GM19025 (cell line): ENCODE results near the gene USP25.
A peak's percentile ranks its signal among the peaks of the same experiment; 100 is the strongest.
"Not testable (repeated sequence)": the region's sequence is repeated elsewhere in the genome, so short reads cannot be mapped to it uniquely, and the experiment has no call there.

Source experiments
- ATAC-seq: cut with Tn5 transposase; IDR thresholded peaks from one replicate; pipeline ENCODE4 v1.9.1; 2021; ENCODE audit warnings: mild to moderate bottlenecking, low read depth, moderate library complexity; ENCODE audit not compliant: unreplicated experiment

Gene USP25

DNA sequence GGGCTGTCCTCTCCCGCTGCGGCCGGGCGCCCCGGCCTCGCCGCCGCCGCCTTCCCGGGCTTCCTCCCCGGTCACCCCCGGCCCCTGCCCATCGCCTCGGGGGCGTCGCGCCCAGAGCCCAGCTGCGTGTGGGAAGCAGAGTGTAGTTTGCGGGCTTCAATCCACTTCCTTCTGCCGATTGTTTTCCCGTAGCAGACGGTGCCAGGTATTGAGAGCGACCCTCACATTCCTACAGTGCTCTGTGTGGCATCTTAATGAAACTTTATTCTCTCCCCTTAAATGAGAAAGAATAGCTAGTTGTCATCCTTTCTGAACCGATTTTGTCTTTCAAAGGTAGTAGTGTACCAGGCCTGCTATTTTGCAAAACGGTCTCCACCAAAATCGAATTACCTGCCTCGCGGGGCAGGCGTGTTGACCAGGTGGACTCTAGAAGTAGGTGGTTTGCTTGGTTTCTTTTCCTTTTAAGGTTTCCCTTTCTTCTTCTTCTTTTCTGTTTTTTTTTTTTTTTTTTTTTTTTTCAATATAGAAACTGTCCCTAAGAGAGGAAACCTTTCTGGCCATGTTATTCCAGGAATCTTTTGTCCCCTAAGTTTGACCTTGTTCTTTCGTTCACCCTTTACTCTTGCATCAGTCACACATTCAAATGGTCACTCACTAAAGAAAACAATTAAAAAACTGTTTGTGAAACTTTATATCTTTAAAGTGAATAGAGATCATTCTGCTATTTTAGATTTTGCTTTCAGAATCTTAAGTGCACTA, 881 bp downstream of the USP25 start:
- no peak for ATAC-seq

DNA sequence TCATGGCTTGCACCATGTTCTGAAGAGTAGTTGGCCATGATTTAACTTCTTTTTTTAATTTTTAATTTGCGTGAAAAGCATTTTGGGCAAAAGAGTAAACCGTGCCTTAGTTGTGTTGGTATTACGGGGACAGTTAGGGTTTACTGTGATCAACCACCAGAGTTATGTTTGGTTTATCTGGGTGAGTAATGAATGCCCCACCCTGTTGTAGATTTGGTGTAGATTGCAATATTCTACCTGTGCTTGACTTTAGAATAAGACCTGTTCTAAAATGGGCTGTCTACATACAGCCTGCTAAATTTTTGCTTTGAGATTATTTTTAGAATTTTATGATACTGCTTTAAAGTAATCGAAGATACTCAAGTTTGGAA, 1.4 kb downstream of the USP25 start:
- ATAC-seq = no peak

DNA sequence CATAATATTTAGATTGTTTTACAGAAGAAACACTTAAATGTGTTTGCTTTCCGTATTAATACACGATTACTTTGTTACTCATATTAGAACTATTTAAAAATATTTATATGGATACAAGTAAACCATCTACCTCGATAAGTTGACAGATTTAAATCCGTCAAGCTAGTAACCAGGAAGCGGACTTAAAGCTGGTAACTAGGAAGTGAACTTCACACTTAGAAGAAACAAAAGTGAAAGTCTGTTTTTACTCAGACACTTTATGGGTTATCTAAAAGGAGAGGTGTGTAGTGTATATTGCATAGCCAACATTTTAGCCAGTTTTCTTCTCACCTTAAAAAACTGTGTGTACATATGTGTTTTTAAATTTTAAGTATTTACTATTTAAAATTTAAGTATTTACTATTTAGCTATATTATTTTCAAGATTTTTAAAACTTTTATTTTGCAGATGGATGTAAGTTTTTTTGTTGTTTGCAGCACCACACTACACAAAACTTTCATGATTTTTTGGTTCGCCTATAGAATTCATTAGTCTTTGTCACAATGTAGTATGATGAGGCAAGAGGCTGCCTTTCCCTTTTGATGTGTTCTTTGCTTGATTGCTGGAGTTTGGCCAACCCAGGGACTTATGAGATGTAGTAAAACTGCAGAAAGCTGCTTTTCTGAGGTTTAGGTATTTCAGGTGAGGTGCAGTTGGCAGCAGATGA, 2.7 kb downstream of the USP25 start:
- peak; percentile 23 for ATAC-seq

DNA sequence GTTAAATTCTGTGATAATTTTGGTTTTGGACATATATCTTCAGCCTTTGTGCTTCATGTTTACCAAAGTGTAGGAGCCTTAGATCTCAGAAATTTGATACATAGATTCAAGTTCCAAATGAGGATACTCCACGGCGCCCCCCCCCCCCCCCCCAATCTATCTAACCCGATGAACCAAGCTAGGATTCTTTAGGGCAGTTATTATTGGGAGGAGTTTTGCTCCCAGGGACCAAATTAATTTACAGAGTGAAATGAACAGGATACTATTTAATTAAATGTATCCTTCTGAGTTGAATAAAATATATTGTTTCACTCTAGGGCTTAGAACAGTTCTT, 3.2 kb downstream of the USP25 start:
- no peak for ATAC-seq

DNA sequence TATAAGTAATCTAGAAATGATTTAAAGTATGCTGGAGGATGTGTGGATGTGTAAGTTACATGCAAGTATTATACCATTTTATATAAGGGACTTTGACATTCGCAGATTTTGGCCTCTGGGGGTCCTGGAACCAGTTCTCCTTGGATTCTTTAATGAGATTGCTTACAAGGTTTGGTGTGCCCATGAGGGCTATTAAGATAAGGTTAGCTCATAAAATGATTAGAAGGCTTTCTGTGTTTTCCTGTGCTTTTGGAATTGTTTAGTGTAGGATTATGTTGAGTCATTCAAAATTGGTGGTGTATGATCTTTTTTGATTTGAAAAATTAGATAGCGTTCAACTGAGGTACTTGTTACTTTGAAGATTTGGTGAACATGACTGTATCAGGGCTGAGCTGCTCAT, 5.6 kb downstream of the USP25 start:
- no peak for ATAC-seq

DNA sequence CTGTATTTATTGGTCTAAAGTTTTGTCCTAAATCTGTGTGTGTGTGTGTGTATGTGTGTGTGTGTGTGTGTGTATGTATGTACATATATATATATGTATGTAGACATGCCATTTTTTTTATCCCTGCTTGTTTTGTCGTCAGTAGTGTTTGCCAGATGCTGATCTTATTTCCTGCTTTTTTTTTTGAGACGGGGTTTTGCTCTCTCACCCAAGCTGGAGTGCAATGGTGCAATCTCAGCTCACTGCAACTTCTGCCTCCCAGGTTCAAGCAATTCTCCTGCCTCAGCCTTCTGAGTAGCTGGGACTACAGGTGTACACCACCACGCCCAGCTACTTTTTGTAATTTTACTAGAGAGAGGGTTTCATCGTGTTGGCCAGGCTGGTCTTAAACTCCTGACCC, 6.1 kb downstream of the USP25 start:
- not testable (repeated sequence) for ATAC-seq

DNA sequence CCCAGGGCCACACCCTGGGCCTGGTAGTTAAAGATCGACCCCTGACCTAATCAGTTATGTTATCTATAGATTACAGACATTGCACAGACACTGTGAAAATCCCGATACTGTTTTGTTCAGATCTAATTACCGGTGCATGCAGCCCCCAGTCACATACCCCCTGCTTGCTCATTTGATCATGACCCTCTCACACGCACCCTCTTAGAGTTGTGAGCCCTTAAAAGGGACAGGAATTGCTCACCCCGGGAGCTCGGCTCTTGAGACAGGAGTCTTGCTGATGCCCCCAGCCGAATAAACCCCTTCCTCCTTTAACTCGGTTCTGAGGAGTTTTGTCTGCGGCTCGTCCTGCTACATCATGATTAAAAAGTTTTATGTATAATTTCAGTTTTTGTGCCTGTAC, 9.0 kb downstream of the USP25 start:
- ATAC-seq = not testable (repeated sequence)

DNA sequence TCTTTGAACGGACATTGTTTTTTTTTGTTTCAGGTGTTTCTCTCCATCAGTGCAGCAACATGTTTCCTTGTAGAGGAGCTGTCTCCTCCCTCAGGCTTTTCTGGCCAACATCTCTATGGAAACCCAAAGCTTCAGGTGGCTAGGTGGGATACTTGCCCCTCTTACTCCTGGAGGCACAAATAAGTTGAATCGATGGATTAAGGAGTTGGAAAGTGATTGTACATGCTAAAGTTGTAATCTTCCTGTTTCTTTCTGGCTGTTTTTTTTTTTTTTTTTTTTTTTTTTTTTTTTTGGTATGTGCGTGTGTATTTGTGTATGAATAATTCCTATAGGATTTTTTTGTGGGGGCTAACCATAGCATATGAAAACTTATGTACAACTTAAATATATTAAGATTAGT, 10.6 kb downstream of the USP25 start:
- no peak for ATAC-seq

DNA sequence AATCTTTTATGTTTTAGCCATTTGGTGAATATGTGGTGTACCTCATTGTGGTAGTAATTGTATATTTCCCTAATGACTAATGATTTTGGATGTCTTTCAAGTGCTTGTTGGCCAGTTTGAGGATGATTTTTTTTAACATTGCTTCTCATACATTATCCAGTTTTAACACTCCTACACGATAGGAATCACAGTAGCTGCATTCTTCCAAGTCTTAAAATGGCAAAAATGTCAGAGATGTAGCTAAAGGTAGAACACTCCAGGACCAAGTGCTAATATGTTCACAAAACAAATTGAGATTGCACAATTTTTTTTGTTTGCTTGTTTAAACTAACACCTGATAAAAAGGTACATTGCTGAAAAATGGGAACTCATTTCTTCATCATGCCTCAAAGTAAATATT, 11.7 kb downstream of the USP25 start:
- no peak for ATAC-seq

DNA sequence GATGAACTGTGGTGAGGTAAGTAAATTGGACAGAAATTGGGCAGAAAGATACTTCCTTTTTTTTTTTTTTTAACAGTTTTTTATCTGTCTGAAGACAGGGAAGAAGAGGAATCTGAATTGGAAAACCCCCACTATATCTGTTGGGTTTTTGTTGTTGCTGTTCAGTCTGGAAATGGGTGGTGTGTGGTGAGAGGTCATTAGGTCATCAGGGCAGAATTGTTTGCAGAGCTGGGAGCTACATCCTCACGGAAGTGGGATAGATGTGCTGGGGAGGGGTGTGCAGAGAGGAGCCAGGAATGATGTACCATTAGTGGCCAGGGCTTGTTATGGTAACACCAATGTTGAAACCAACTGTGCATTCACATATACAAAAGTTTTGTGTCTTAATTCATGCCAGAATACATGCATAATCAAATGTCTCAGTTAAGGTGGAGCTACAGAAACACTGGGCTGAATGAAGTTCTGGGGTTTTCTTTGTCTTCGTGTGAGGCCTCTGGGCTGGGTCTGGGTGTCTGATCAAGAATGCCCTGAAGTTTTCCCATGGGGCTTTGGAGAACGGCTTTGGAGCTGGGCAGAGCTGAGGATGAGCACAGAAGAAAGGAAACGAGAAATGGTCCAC, 12.4 kb downstream of the USP25 start:
- no peak for ATAC-seq

DNA sequence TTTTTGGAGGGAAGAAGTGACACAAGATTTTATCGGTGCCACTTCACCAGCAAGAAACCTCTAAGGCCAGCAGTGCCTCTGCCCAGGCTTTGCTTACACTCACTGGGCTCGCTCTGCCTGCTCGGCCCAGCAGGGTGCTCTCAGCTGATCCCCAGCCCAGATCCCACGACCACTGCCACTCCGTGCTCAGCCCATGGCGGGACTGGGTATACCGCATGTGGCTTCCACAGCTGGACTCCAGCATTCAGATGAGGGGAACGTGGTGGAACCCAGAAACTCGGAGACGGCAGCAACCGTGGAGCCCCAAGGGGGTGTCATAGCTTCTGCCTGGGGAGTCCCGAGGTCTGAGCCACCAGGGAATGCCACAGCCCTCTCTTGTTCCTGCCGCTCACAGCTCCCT, 12.9 kb downstream of the USP25 start:
- no peak for ATAC-seq

DNA sequence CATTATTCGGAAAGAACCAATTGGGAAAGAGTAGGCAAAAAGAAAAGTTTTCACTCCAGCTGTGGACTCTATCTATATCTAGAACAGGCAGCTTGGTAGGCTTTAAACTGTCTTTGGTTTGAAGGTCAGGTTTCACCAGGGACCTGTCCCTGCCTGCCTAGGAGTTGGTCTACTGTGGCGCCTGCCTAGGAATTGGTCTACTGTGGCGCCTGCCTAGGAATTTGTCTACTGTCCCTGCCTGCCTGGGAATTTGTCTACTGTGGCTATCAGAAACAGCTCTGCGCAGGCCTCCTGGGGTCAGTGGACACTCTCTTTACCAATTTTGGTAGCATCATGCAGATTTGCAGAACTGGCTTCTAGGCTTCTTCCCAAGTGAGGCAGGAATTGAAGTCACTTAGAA, 13.8 kb downstream of the USP25 start:
- ATAC-seq = no peak

DNA sequence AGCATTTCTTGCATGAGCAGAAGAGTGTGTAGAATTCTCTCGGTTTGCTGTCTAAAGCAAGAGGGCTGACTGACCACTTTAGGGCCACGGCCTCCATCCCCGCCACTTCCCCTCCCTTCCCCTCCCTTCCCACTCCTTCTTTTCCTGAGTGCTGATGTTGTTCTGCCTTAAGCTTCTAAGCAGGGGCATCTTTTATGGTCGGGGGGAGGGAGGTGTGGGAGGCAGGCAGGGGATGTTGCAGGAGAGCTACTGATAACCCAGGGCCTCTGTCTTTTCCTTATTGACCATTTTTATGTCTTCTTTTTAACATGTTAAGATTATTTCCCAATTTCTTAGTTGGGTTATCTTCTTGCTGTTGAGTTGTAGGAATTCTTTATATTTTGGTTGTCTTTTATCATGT, 15.1 kb downstream of the USP25 start:
- no peak for ATAC-seq

DNA sequence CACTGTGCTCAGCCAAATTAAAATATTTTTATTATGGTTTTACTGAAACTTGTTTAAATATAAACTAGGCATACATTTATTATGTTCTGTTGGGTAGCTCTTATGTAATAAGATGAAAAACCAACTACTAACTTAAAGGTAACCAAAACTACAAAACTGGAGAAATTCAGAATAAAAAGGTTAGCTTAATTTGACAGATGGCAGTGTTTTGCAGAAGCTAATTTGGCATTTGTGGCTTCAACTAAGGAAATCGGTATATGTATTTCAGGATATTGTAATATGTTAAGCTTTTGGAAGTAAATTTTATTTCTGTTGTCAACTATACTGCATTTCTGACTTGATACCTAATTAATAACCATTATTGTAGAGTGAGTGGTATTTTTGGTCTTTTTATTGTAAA, 18.8 kb downstream of the USP25 start:
- no peak for ATAC-seq

DNA sequence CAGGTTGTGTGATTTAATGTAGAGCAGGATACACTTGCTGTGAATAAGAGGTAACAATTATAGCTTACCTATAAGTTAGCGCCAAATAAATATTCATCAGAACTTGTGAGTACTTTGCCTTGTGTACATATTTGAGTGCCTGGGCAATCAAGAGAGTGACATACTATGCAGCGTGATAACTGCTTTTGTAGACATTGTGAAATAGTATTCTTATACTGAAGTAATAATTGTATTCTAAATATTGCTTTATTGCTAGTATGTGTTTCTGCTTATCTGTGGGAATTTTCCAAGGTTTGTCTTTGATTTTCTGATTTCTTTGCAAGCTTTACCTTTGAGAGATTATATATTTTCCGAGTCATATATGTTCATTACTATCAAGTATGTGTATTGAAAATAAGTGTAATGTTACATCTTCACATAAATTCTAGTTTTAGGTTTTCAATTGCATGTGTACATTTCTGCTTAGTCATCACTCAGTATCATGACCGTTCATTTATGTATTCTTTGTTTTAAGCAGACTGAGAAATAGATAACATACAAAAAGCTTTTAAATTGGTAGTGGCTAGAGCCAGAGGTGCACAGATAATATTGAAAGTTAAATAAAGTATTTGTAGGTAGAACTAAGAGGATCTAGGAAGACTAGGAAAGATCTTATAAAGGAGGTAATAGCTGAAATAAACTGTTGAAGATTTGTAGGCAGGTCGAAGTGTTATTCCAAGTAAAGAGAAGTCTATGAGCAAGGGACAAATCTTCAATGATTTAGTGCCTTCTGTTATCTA, 19.5 kb downstream of the USP25 start:
- no peak for ATAC-seq

DNA sequence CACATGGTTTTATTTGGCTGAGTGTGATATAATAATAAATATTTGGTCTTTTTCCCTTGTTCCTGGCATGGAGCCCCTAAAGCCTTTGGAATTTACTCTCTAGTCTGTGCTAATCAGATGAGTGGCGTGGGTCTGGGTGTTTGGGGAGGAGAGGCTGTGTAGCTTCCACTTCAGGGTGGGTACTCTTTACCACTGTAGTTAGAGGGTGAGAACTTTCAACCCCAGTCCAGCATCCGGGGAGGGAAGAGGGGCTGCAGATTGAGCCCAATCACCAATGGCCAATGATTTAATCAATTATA, 20.0 kb downstream of the USP25 start:
- ATAC-seq = no peak

DNA sequence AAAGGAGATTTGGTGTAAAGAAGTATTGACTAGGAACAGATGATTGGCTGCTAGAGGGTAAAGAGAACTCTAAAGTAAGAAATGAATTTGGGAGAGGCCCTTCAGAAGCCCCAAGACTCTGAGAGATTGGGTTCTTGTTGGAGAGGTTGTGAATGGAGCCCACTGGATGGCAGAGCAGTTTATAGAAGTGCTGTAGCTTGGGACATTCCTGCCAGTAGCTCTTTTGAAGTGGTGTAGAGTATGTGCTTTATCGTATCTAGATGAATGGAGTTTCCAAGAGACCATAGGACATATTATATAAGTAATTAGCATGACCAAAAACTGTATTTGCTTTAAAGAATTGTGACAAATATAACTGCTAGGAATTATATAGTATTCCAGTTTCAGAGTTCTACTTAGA, 21.3 kb downstream of the USP25 start:
- ATAC-seq = no peak

DNA sequence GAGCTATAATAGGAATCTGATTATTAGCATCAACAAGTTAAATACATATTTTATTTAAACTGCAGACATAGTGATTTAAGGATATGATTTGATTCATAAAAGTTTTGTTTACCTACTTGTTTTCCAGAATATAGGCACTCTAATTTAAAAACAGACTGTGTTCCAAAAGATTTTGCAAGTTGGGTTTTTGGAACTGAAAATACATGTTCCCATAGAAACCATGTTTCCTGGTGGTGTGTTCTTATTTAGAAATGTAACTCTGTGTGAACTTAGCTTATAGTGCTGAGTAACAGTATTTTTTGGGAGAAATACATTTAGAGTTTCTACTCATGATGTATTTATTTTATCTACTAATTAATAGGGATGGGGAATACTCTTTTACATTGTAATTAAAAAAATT, 21.8 kb downstream of the USP25 start:
- ATAC-seq = no peak

DNA sequence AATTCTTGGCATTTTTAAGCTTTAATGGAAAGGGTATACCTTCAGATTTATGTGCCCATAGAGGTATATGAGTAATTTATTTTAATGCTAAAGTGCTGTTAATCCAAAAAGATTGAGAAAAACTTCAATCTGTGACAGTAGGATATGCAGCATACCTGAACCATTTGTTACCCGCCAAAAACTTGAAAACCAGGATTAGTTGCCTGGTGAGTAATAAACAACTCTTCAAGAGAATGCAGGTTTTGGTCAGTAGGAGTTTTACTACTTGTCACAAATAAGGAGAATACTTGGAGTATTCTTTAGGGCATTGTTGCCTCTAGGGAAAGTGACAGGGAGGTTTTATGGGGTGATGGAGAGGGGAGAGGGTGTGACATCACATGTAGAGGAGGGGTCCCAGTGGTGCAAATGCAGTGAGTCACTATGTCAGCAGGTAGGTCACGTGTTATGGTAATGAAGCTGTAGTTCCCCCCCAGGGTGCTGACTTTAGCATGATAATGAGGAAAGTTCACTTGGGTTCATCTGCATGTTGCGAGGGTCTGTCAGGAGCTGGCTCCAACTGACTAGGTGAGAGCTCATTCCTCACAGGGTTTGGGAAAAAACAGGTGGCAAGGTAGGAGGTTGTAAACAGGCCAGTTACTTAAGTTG, 23.1 kb downstream of the USP25 start:
- no peak for ATAC-seq

DNA sequence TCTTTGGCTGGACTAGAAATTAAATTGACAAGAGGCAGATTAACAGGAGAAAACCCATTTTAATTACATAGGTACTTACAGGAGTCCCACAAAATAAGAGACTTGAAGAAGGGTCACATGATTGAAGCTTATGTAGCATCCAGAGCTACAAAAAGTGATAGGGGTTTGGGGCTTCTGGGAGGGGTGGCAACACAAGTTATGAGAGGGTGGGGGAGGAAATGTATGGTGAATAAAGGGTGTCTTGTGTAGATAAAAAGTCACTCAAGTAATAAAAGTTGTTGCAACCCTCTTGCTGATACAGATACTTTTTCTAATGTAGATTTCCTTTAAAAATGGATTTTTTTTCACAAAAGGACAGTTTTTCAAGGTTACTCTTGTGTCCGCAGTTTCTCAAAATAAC, 24.0 kb downstream of the USP25 start:
- ATAC-seq = no peak

DNA sequence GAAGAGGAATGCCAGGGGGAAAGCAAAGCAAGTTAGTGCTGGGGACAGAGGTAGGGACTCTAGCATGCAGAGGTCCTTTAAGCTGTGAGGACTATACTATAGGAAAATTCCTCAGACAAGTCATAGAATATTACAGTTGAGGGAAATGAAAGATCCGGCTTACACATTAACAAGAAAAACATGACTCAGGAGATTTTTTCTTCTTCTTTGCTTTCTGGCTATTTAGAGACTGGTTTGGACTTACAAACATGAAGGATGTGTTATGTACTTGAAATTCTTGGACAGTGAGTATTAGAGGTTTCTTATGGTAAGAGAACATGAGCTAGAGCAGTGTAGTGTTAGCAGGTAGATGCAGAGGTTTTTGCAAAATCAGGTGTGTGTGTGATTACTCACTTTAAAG, 24.9 kb downstream of the USP25 start:
- peak; percentile 54 for ATAC-seq
